HEK293T (cell line): Measurements from ENCODE around the gene ARAP1.

Experiments used
- CTCF ChIA-PET: fragments of 350-600 bp; formaldehyde crosslinking; extraction: SDS; loops from one replicate; lab custom pipeline; 2021; ENCODE audit warnings: antibody characterized with exemption, inconsistent platforms; lab: Yijun Ruan, JAX
- POLR2A ChIA-PET: fragments of 350-600 bp; formaldehyde crosslinking; extraction: SDS; loops from one replicate; lab custom pipeline; 2020; ENCODE audit warnings: antibody characterized with exemption, inconsistent platforms; lab: Yijun Ruan, JAX
- DNase-seq: peaks from one replicate; pipeline ENCODE4 v3.0.0; 2012; ENCODE audit warnings: mixed read lengths; ENCODE audit errors: extremely low spot score
- ARNT ChIP-seq: fragments of 450-650 bp; IDR thresholded peaks from 2 replicates; pipeline ENCODE4 v1.6.1; 2017; ENCODE audit warnings: mild to moderate bottlenecking
- BHLHE40 ChIP-seq: fragments of 450-650 bp; IDR thresholded peaks from 2 replicates; pipeline ENCODE4 v1.6.1; 2016; ENCODE audit warnings: mild to moderate bottlenecking, moderate library complexity, borderline replicate concordance
- CTBP1 ChIP-seq: fragments of 450-650 bp; IDR thresholded peaks from 2 replicates; pipeline ENCODE4 v1.6.1; 2016; ENCODE audit warnings: borderline replicate concordance
- ELF4 ChIP-seq: fragments of 450-650 bp; IDR thresholded peaks from 2 replicates; pipeline ENCODE4 v1.6.1; 2017; ENCODE audit warnings: antibody characterized with exemption
- FOXA1 ChIP-seq: fragments of 450-650 bp; IDR thresholded peaks from 2 replicates; pipeline ENCODE4 v1.6.1; 2016; ENCODE audit warnings: mild to moderate bottlenecking
- FOXK2 ChIP-seq: fragments of 450-650 bp; IDR thresholded peaks from 2 replicates; pipeline ENCODE4 v1.6.1; 2016; ENCODE audit warnings: mild to moderate bottlenecking
- FOXM1 ChIP-seq: fragments of 450-650 bp; IDR thresholded peaks from 2 replicates; pipeline ENCODE4 v1.6.1; 2017; ENCODE audit warnings: mild to moderate bottlenecking, borderline replicate concordance
- HDGF ChIP-seq: fragments of 450-650 bp; IDR thresholded peaks from 2 replicates; pipeline ENCODE4 v1.6.1; 2017; ENCODE audit warnings: antibody characterized with exemption, borderline replicate concordance
- L3MBTL2 ChIP-seq: fragments of 450-650 bp; conservative IDR thresholded peaks from 2 replicates; pipeline ENCODE4 v1.6.1; 2016; ENCODE audit warnings: mild to moderate bottlenecking
- LEF1 ChIP-seq: fragments of 450-650 bp; IDR thresholded peaks from 2 replicates; pipeline ENCODE4 v1.6.1; 2017; ENCODE audit warnings: mild to moderate bottlenecking, borderline replicate concordance
- NFRKB ChIP-seq: fragments of 450-650 bp; IDR thresholded peaks from 2 replicates; pipeline ENCODE4 v1.6.1; 2016; ENCODE audit warnings: mild to moderate bottlenecking, moderate library complexity
- SP1 ChIP-seq: fragments of 450-650 bp; IDR thresholded peaks from 2 replicates; pipeline ENCODE4 v1.6.1; 2017
- SUZ12 ChIP-seq: fragments of 450-650 bp; IDR thresholded peaks from 2 replicates; pipeline ENCODE4 v1.6.1; 2016; ENCODE audit warnings: mild to moderate bottlenecking
- TARDBP ChIP-seq: fragments of 450-650 bp; IDR thresholded peaks from 2 replicates; pipeline ENCODE4 v1.6.1; 2016
- ZNF384 ChIP-seq: fragments of 450-650 bp; IDR thresholded peaks from 2 replicates; pipeline ENCODE4 v1.6.1; 2016
- TF ChIP-seq, protein P1 (sequence below): fragments of 450-650 bp; IDR thresholded peaks from 2 replicates; pipeline ENCODE4 v1.6.1; 2016

Gene ARAP1

GRCh38 chr11:72781063-72781312 lies 28.8 kb upstream of the ARAP1 start:
- CTCF ChIA-PET: no interaction called here
- no peak for TF ChIP-seq CTBP1
- no peak for TF ChIP-seq BHLHE40
- no peak for TF ChIP-seq ELF4
- TF ChIP-seq NFRKB: no peak
- no peak for TF ChIP-seq TARDBP
- no peak for TF ChIP-seq FOXK2
- no peak for TF ChIP-seq SP1
- no peak for TF ChIP-seq SUZ12
- no peak for TF ChIP-seq ZNF384
- POLR2A ChIA-PET: no interaction called here
- DNase-seq: no peak

DNA sequence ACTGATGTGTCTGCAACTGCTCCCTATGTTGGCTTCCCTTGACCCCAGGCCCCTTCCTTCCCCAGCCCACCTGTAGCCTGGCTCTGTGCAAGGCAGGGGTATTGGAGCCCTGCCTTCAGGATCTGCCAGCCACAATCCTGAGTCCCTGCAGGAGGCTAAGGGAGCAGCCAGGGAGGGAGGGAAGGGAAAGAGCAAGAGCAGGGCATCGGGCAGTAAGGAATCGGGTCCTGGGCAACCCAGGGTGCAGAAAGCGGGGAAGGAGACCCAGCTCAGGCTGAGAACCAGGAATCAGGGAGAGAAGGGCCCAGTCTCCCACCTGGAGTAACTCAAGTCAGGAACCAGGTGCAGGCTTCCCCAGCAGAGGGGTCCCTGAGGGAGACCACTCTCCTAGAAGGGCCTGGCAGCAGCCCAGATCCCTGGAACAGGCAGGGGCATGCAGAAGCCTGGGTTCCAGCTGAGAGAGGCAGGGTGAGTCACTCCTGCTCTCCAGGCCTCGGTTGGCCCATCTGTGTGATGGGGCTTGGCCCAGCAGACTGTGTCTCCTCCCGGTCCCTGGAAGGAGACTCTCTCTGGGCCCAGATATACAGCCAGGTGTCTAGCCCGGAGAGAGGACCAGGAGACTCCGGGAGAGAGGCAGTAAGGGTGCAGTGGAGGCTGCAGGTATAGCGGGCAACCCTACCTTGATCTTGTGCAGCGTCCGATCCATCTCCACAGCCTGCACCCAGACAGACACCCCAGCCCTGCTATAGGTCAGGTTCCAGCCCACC lies 28.3 kb upstream of the ARAP1 start:
- TF ChIP-seq L3MBTL2 (no peak), BHLHE40 (no peak), HDGF (no peak), ZNF384 (no peak), FOXA1 (no peak), CTBP1 (no peak), LEF1 (no peak), NFRKB (no peak), SP1 (no peak), FOXK2 (no peak), TARDBP (no peak), ARNT (no peak), ELF4 (no peak), SUZ12 (no peak), FOXM1 (no peak)
- TF ChIP-seq, protein P1, sequence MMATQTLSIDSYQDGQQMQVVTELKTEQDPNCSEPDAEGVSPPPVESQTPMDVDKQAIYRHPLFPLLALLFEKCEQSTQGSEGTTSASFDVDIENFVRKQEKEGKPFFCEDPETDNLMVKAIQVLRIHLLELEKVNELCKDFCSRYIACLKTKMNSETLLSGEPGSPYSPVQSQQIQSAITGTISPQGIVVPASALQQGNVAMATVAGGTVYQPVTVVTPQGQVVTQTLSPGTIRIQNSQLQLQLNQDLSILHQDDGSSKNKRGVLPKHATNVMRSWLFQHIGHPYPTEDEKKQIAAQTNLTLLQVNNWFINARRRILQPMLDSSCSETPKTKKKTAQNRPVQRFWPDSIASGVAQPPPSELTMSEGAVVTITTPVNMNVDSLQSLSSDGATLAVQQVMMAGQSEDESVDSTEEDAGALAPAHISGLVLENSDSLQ: no peak
- ChIA-PET CTCF (no interaction called here), POLR2A (no interaction called here)

DNA sequence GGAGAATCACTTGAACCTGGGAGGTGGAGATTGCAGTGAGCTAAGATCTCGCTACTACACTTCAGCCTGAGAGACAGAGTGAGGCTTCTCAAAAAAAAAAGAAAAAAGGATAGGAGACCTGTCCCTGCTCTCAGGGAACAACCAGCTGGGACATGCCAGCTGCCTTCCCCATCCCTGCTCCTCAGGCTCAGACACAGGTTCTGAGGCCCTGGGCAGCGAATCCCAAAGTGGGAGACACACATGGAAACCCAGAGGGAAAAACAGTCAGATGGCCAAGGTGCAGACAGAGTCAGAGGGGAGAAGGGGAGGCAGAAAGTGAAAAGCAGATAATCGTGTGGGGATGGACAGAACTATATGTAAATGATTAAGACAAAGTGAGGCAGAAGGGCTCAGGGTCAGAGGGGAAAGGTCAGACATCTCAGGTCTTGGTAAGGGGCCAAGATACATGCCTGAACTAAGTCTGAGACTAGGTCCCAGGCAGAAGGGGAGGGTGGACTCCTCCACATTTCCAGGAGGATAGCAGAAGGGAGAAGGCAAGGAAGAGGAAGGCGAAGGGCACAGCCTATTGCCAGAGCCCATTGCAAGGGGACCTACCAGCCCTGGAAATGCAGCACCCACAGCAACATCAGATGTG lies 27.4 kb upstream of the ARAP1 start:
- POLR2A ChIA-PET: no interaction called here
- TF ChIP-seq NFRKB (no peak), HDGF (no peak), FOXM1 (no peak), TARDBP (no peak), ZNF384 (no peak), BHLHE40 (no peak), CTBP1 (no peak), ELF4 (no peak), FOXK2 (no peak)
- CTCF ChIA-PET: interaction anchor here (0.7 to 1.5 kb wide), 2 partner anchors 14 to 54 kb away, joined by 3 to 4 read pairs; no protein-coding TSS in a partner anchor
- DNase-seq: no peak

More for the DNA sequence above, 28.3 kb upstream of the ARAP1 start:
- no peak for DNase-seq

GRCh38 chr11:72778535-72779494 lies 26.6 kb upstream of the ARAP1 start:
- DNase-seq: no peak
- POLR2A ChIA-PET: no interaction called here
- CTCF ChIA-PET: interaction anchor here (0.7 to 1.5 kb wide), 4 partner anchors 13 to 54 kb away, joined by 3 to 4 read pairs (median 3); partner anchors contain the start of gene STARD10
- no peak for TF ChIP-seq CTBP1
- TF ChIP-seq FOXA1: no peak
- TF ChIP-seq FOXK2: no peak
- TF ChIP-seq, protein P1: no peak
- no peak for TF ChIP-seq BHLHE40
- no peak for TF ChIP-seq SP1
- TF ChIP-seq ELF4: no peak

DNA sequence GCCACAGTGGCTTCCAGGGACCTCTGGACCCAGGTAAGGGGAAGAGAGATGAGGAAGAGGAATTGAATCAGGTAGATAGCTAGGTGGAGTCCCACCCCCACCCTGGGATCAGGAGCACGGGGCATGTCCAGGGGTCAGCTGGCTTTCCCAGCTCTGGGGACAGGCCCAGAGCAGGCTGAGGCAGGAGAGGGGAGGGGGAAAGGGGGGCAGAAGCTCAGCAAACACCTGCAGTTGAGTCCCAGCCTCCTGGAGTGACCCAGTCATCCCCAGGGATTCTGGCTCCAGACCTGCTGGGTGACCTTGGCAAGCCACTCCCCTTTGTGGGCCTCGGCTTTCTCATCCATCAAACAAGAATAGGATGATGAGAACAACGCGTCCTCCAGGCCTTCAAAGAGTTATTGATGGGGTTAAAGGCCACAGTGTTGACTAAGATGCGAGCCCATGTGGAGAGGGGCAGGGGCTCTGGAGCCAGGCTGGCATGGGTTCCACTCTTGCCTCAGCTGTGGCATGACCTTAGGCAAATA lies 25.6 kb upstream of the ARAP1 start:
- ChIA-PET CTCF (interaction anchor here (0.6 to 1.0 kb wide), 4 partner anchors 12 to 37 kb away, joined by 3 read pairs; partner anchors contain the start of gene STARD10), POLR2A (no interaction called here)
- no peak for DNase-seq
- TF ChIP-seq FOXA1: no peak
- TF ChIP-seq ZNF384: no peak
- TF ChIP-seq L3MBTL2: no peak
- no peak for TF ChIP-seq TARDBP
- no peak for TF ChIP-seq ARNT
- TF ChIP-seq ELF4: no peak
- TF ChIP-seq SP1: no peak
- TF ChIP-seq, protein P1: no peak
- no peak for TF ChIP-seq FOXK2
- no peak for TF ChIP-seq CTBP1
- no peak for TF ChIP-seq LEF1
- TF ChIP-seq FOXM1: no peak
- TF ChIP-seq HDGF: no peak
- TF ChIP-seq NFRKB: no peak
- TF ChIP-seq SUZ12: no peak
- TF ChIP-seq BHLHE40: no peak
